GM21526 (cell line): ENCODE data around the gene SMIM22.

ENCODE experiments used
- ATAC-seq: cut with Tn5 transposase; IDR thresholded peaks from one replicate; pipeline ENCODE4 v1.9.1; 2021; ENCODE audit warnings: moderate library complexity; ENCODE audit not compliant: unreplicated experiment, low FRiP score

The SMIM22 gene, protein sequence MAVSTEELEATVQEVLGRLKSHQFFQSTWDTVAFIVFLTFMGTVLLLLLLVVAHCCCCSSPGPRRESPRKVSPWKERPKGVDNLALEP

DNA sequence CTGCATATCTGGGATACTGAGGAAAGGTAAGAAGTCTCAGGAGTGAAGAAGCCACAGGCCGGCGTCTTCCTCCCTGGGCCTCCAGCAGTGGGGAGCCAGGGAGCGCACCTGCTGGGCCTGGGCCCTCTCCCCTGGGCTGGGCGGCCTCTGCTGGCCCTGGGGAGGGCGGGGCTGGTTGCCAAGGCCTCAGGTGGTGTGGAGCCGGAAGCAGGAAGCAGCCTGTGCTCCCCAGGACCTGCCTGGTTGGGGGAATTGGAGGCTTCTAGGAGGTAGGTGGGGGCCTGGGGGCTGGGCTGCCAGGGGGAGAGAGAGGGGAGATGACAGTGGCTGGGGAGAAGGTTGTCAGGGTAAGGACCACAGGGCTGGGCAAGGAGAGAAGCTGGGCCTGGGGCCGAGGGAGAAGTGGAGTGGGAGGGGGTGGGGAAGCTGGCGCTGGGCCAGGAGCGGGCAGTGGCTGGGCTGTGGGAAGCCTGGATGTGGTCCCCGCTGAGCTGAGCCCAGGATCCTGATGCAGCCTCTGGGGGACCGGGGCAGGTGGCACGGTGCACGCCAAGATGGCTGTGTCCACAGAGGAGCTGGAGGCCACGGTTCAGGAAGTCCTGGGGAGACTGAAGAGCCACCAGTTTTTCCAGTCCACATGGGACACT lies at the start of gene SMIM22:
Gene SMIM22, plus strand, starts transcription at position 189 of the 647 bp plus-strand sequence. Its CDS starts 366 bp downstream, at position 555.
- ATAC-seq: no peak

DNA sequence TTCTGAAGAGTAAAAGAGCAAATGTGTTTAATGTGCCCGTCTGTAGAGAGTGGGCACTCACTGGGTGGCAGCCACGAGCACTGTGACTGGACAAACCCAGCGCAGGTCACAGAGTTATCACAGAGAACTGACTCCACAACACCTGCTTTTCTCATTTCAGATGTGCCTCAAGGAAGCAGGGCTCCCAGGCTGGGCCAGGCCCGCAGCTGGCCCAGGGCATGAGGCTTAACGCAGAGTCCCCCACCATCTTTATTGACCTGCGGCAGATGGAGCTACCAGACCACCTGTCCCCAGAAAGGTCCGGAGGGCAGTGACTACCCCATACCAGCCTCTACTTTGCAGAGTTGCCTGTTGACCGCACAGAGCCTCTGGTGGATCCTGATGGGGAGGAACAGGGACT lies 49.0 kb upstream of the SMIM22 start:
- ATAC-seq: no peak

DNA sequence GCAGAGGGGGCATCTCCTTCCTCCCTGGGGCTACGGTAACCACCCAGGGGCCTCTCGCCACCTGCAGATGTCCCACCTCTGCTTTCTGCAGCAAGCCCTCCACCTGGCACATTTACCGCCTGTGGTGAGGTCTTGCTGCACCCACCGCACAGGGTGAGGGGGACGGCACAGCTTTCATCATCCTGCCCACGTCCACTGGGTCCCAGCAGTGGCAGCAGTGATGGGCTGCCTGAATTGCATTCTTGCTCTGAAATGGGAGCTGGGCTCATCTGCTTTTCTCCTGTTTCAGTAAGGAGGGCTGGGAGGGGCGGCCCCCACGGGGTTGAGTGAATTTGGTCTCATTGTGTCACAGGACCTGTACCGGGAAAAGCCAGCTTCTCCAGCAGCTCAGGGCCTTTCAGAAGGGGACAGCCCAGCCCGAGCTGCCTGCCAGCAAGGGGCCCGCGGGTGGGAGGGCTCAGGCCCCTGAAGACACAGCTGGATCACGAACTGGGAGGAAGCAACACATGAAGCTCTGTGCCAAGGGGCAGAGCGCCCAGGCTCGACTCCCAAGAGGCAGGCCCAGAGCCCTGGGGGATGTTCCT lies 48.1 kb upstream of the SMIM22 start:
- no peak for ATAC-seq

- ATAC-seq: no peak
These were observed 47.1 kb upstream of the SMIM22 start for GRCh38 chr16:4747906-4748681.

GRCh38 chr16:4748682-4749411 lies 46.3 kb upstream of the SMIM22 start:
- no peak for ATAC-seq

DNA sequence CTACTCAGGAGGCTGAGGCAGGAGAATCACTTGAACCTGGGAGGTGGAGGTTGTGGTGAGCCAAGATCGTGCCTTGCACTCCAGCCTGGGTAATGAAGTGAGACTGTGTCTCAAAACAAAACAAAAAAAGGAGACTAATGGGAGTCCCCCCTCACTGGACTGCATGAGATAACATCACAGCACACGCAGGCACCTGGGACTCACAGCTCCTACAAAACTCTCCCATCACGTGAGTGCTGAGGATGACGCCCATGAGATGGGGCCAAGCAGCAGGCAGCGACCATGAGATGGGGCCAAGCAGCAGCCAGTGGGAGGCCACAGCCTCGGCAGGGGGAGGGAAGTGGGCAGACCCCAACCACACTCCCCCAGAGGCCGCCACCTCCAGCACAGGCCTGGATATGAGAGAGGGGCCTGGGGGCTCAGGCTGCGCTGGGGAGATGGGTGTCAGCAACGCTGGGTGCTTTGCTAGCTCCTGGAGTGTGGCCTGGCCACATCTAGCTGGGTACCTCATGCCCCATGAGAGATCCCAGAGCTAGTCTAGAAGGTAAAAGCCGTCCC lies 45.4 kb upstream of the SMIM22 start:
- no peak for ATAC-seq

DNA sequence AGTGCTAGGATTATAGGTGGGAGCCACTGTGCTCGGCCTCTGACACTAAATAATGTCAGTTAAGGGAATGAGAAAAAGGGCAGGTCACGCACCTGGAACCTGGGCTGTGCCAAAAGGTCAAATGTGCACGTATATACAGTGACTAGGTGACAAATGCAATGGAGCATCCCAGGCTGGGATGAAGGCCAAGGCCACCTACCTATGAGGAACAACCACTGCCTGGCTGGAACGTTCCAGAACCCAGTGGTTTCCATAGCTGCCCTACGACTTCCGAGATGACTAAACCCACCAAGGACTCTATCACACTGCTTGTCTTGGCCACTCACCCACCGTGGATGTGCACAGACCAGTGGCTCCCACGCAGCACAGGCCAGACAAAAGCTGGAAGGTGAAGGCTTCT lies 44.3 kb upstream of the SMIM22 start:
- no peak for ATAC-seq

- no peak for ATAC-seq
These were observed 42.6 kb upstream of the SMIM22 start for GRCh38 chr16:4752351-4753100.

DNA sequence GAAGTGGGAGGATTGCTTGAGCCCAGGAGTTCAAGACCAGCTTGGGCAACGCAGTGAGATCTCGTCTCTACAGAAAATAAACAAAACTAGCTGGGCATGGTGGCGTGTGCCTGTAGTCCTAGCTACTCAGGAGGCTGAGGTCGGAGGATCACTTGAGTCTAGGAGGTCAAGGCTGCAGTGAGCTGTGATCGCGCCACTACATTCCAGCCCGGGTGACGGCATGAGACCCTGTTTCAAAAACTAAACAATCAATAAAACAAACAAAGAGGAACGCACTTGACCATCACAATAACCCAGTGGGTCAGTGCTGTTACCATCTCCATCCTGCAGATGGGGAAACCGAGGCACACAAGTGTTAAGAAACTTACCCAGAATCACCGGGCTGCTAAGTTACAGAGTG lies 41.9 kb upstream of the SMIM22 start:
- ATAC-seq: no peak

- no peak for ATAC-seq
These were observed 40.3 kb upstream of the SMIM22 start for GRCh38 chr16:4754865-4755264.

DNA sequence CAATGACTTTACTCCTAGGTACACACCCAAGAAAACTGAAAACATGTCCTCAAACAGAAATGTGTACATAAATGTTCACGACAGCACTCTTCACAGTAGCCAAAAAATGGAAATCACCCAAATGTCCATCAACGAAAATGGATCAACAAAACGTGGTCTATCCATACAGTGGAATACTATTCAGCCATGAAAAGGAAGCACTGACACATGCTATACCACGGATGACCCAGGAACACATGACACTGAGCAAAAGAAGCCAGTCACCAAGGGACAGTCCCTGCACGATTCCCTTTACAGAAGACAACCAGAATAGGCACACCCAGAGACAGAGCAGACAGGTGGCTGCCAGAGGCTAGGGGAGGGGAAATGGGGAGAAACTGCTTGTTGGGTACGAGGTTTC lies 39.5 kb upstream of the SMIM22 start:
- ATAC-seq: no peak

DNA sequence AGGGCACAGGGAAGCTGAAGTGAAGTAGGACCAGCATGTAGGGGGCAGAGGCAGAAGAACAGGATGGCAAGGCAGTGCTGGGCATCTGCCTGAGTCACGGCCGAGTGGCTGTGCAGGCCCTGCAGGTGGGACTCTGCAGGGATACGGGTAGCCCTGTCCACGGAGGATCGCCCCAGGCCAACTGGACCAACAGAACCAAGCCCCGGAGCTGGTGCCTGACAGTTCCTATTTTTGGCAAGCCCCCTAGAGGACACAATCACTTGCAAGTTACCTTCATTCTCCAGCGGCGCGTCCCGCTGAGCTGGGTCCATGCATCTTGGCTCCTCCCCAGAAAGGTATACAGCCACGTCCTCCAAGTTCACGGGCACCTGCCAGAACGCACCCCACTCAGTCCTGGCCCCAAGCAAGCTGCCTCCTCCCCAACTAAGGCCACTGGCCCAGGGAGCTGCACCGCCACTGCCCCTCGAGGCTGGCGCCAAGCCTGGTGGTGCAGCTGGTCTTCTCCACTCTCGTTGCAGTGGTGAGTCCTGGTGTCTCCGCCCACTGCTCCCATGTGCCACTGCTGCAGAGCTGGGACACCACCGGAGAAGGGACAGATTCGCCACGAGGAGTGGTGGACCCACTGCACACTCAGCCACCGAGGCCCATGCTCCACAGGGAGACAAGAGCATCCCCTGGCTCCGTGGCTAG lies 34.8 kb upstream of the SMIM22 start:
- no peak for ATAC-seq

DNA sequence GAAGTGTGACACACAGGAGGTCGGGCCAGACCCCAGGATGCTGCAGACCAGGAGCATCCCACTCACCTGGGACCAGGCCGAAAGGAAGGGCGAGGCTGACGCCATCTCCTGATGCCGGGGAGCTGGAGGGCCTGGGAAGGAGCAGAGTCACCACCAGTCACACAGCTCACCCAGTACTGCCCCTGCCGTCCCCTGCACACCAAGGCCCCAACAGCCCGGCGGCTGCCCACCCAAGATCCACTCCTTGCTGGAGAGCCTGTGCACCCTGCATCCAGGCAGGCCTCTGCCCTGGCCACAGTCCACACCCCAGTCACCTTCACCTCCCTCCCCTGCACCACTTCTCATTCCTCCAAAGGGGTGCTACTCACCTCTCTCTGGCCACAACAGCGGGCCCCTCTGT lies 33.0 kb upstream of the SMIM22 start:
- ATAC-seq: no peak

DNA sequence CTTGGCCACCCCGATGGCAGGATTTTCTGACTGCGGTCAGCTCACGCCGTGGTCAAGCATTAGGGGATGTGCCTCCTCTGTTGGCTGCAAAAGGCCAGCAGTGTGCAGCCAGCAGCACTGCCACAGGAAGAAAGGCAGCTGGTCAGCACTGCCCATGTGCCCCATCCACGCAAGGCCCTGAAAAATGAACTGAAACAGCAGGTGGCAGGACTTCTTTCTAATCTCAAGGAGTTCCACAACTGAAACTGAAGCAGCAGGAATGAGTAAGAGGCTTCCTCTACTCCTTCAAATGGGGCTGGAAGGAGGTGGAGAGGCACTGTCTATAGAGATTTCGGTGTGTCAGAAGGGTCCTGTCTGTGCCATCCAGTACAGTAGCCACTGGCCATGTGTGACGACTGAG lies 31.4 kb upstream of the SMIM22 start:
- ATAC-seq: no peak

- no peak for ATAC-seq
These were observed 29.4 kb upstream of the SMIM22 start for GRCh38 chr16:4765511-4766474.

- ATAC-seq: peak; percentile 83
These were observed 28.1 kb upstream of the SMIM22 start, which contains the start of gene ZNF500 for GRCh38 chr16:4766875-4767628. TSS of gene ZNF500 (minus strand) at chr16:4767162. CDS start at chr16:4765978, 1,184 bp downstream.

DNA sequence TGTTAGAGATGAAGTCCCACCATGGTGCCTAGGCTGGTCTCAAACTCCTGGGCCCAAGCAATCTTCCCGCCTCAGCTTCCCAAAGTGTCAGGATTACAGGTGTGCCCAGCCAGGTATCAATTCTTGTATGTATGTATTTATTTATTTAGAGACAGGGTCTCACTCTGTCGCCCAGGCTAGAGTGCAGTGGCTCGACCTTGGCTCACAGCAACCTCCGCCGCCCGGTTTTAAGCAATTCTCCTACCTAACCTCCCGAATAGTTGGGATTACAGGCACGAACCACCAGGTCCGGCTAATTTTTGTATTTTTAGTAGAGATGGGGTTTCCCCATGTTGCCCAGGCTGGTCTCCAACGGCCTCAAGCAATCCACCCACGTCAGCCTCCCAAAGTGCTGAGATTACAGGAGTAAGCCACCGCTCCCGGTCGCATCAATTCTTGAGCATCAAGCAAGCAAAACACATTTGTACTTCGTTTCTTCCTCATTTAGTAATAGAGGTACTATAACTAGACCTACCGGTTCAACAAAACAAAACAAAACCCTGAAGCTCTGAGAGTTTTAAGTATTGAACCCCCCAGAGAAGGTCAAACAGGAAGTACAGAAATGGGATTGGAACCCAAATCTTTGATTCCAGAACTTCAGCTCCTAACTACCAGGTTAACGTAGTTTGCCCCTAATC lies 27.2 kb upstream of the SMIM22 start:
- peak; percentile 4 for ATAC-seq
